ENCODE measurements around the gene GLG1. TPM values are rescaled to one million over a fixed set of nuclear protein-coding genes. Genes with fewer than 3 reads are reported as not detected.

The GLG1 gene
- total and polyA plus RNA-seq, 4 donors = 22.2 to 71.5 (median 47.9) TPM

DNA sequence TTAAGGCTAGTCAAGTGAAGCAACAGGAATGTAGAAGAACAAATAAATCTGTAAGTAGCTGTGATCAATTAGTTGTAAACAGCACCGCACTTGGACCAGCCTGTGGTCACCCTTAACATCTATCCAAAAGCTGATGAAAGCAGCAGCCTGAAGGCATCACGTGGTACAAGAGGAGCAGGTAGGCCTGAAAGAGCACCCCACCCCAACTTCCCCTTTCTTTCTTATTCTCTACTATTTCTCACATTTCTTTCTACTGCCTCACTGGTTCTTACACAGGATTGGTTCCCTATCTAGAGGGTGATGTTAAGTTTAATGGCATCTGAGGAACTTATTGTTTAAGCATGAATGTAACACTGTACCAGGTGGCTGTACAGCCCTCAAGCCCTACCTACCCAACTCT is 143.0 kb downstream of the GLG1 start:
- Histone ChIP-seq H3K9me3 (ENCODE audit: control insufficient read depth in 4 of 4, low read length in 3 of 4) (no peaks in the 10 kb centered on the region), H3K4me1 (ENCODE audit: control insufficient read depth in 4 of 4, insufficient read depth in 4 of 4, low read length in 3 of 4) (no peaks in the 10 kb centered on the region), H3K27me3 (ENCODE audit: control insufficient read depth in 4 of 4, insufficient read depth in 4 of 4, low read length in 3 of 4) (no peaks in the 10 kb centered on the region), H3K27ac (ENCODE audit: low read depth in 1 of 2, low read length in 2 of 2) (no peak overlapping the region), H3K9ac (ENCODE audit: low read depth in 1 of 2, low read length in 2 of 2) (no peak overlapping the region), H3K4me3 (ENCODE audit: low read depth in 1 of 3, low read length in 3 of 3) (no peak overlapping the region), H3K36me3 (ENCODE audit: control insufficient read depth in 4 of 4, insufficient read depth in 3 of 4, low read depth in 1 of 4, low read length in 3 of 4) (peaks cover 15 to 84% (median 61%) of the 10 kb centered on the region in 4 donors)
- TF ChIP-seq, protein P1, sequence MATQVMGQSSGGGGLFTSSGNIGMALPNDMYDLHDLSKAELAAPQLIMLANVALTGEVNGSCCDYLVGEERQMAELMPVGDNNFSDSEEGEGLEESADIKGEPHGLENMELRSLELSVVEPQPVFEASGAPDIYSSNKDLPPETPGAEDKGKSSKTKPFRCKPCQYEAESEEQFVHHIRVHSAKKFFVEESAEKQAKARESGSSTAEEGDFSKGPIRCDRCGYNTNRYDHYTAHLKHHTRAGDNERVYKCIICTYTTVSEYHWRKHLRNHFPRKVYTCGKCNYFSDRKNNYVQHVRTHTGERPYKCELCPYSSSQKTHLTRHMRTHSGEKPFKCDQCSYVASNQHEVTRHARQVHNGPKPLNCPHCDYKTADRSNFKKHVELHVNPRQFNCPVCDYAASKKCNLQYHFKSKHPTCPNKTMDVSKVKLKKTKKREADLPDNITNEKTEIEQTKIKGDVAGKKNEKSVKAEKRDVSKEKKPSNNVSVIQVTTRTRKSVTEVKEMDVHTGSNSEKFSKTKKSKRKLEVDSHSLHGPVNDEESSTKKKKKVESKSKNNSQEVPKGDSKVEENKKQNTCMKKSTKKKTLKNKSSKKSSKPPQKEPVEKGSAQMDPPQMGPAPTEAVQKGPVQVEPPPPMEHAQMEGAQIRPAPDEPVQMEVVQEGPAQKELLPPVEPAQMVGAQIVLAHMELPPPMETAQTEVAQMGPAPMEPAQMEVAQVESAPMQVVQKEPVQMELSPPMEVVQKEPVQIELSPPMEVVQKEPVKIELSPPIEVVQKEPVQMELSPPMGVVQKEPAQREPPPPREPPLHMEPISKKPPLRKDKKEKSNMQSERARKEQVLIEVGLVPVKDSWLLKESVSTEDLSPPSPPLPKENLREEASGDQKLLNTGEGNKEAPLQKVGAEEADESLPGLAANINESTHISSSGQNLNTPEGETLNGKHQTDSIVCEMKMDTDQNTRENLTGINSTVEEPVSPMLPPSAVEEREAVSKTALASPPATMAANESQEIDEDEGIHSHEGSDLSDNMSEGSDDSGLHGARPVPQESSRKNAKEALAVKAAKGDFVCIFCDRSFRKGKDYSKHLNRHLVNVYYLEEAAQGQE (IDR thresholded peaks at IDR 0.05) = no peak
- TF ChIP-seq HNF4A (conservative IDR thresholded peaks at IDR 0.05) = no peak
- TF ChIP-seq RXRA (IDR thresholded peaks at IDR 0.05) = no peak
- TF ChIP-seq, protein P2, sequence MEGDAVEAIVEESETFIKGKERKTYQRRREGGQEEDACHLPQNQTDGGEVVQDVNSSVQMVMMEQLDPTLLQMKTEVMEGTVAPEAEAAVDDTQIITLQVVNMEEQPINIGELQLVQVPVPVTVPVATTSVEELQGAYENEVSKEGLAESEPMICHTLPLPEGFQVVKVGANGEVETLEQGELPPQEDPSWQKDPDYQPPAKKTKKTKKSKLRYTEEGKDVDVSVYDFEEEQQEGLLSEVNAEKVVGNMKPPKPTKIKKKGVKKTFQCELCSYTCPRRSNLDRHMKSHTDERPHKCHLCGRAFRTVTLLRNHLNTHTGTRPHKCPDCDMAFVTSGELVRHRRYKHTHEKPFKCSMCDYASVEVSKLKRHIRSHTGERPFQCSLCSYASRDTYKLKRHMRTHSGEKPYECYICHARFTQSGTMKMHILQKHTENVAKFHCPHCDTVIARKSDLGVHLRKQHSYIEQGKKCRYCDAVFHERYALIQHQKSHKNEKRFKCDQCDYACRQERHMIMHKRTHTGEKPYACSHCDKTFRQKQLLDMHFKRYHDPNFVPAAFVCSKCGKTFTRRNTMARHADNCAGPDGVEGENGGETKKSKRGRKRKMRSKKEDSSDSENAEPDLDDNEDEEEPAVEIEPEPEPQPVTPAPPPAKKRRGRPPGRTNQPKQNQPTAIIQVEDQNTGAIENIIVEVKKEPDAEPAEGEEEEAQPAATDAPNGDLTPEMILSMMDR (IDR thresholded peaks at IDR 0.05; ENCODE audit: low read depth, low read length, missing input control) = no peak
- TF ChIP-seq EGR1 (IDR thresholded peaks at IDR 0.05; ENCODE audit: low read depth in 2 of 2) = no peak
- TF ChIP-seq HNF4G (IDR thresholded peaks at IDR 0.05) = no peak
- TF ChIP-seq GABPA (IDR thresholded peaks at IDR 0.05 in 1 of 2, conservative IDR thresholded peaks at IDR 0.05 in 1 of 2) = no peak
- TF ChIP-seq TAF1 (conservative IDR thresholded peaks at IDR 0.05) = no peak
- TF ChIP-seq SP1 (IDR thresholded peaks at IDR 0.05) = no peak
- TF ChIP-seq, protein P3, sequence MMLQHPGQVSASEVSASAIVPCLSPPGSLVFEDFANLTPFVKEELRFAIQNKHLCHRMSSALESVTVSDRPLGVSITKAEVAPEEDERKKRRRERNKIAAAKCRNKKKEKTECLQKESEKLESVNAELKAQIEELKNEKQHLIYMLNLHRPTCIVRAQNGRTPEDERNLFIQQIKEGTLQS (IDR thresholded peaks at IDR 0.05) = no peak
- TF ChIP-seq YY1 (IDR thresholded peaks at IDR 0.05) = no peak
- no peak for TF ChIP-seq JUND (IDR thresholded peaks at IDR 0.05)
- WGBS = 98% methylated on average over 2 of the region's 2 CpGs
- no peak for DNase-seq (ENCODE audit: low spot score)

DNA sequence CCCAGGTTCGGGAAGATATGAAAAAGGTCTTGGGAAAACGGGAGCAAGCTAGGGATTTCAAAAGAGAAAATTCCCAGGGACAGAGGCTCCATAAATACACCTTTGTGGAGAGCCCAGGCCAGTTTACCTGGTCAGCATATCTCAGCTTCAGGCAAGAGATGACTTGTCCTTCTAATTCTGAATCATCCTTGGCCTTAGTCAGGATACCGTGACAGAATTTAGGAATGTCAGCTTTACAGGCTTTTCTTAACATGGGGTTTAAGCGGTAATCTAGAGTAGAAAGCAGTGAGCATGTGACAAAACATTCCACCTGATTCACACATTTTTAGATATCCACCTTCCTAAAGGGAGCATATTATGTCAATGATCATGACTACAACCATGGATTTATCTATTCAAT is 144.6 kb downstream of the GLG1 start:
- 98% methylated on average over 4 of the region's 4 CpGs for WGBS
- Histone ChIP-seq H3K27ac (ENCODE audit: low read depth in 1 of 2, low read length in 2 of 2) (no peak overlapping the region), H3K36me3 (ENCODE audit: control insufficient read depth in 4 of 4, insufficient read depth in 3 of 4, low read depth in 1 of 4, low read length in 3 of 4) (peaks cover 12 to 84% (median 60%) of the 10 kb centered on the region in 4 donors), H3K9ac (ENCODE audit: low read depth in 1 of 2, low read length in 2 of 2) (no peak overlapping the region), H3K9me3 (ENCODE audit: control insufficient read depth in 4 of 4, low read length in 3 of 4) (no peaks in the 10 kb centered on the region), H3K27me3 (ENCODE audit: control insufficient read depth in 4 of 4, insufficient read depth in 4 of 4, low read length in 3 of 4) (no peaks in the 10 kb centered on the region), H3K4me3 (ENCODE audit: low read depth in 1 of 3, low read length in 3 of 3) (no peak overlapping the region), H3K4me1 (ENCODE audit: control insufficient read depth in 4 of 4, insufficient read depth in 4 of 4, low read length in 3 of 4) (no peaks in the 10 kb centered on the region)
- TF ChIP-seq HNF4A (conservative IDR thresholded peaks at IDR 0.05) = no peak
- DNase-seq (ENCODE audit: low spot score) = no peak

DNA sequence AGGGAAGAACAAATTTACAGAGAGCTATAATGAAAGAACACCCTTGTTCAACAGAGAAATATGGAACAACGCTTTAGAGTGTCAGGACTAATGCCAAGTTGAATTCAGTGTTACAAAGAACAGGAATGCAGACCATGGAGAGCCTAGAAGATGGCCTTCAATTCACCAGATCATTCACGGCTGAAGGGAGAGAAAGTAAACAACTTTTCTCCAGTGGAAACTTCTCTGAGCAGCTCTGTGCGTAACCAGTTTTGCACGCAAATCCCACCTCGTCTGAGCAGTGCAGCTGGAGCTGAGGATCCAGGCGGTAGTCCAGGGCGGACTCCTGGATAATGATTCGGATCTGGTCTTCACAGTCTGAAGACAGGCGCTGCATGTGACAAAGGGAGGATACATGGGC is 145.1 kb downstream of the GLG1 start:
- no peaks in the 10 kb centered on the region for H3K27me3 ChIP-seq (ENCODE audit: control insufficient read depth in 4 of 4, insufficient read depth in 4 of 4, low read length in 3 of 4)
- WGBS = 95% methylated on average over 9 of the region's 9 CpGs
- no peak overlapping the region for H3K27ac ChIP-seq (ENCODE audit: low read depth in 1 of 2, low read length in 2 of 2)
- DNase-seq (ENCODE audit: low spot score) = no peak
- H3K9me3 ChIP-seq (ENCODE audit: control insufficient read depth in 4 of 4, low read length in 3 of 4) = no peaks in the 10 kb centered on the region
- H3K9ac ChIP-seq (ENCODE audit: low read depth in 1 of 2, low read length in 2 of 2) = no peak overlapping the region
- TF ChIP-seq YY1 (IDR thresholded peaks at IDR 0.05) (no peak), FOXA2 (IDR thresholded peaks at IDR 0.05) (no peak), RAD21 (IDR thresholded peaks at IDR 0.05) (no peak), JUND (IDR thresholded peaks at IDR 0.05) (no peak)
- TF ChIP-seq, protein P4, sequence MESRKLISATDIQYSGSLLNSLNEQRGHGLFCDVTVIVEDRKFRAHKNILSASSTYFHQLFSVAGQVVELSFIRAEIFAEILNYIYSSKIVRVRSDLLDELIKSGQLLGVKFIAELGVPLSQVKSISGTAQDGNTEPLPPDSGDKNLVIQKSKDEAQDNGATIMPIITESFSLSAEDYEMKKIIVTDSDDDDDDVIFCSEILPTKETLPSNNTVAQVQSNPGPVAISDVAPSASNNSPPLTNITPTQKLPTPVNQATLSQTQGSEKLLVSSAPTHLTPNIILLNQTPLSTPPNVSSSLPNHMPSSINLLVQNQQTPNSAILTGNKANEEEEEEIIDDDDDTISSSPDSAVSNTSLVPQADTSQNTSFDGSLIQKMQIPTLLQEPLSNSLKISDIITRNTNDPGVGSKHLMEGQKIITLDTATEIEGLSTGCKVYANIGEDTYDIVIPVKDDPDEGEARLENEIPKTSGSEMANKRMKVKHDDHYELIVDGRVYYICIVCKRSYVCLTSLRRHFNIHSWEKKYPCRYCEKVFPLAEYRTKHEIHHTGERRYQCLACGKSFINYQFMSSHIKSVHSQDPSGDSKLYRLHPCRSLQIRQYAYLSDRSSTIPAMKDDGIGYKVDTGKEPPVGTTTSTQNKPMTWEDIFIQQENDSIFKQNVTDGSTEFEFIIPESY (IDR thresholded peaks at IDR 0.05) = no peak
- TF ChIP-seq, protein P3 (IDR thresholded peaks at IDR 0.05) = no peak
- TF ChIP-seq, protein P2 (IDR thresholded peaks at IDR 0.05; ENCODE audit: low read depth, low read length, missing input control) = no peak
- TF ChIP-seq, protein P5, sequence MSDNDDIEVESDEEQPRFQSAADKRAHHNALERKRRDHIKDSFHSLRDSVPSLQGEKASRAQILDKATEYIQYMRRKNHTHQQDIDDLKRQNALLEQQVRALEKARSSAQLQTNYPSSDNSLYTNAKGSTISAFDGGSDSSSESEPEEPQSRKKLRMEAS (IDR thresholded peaks at IDR 0.05) = no peak
- H3K36me3 ChIP-seq (ENCODE audit: control insufficient read depth in 4 of 4, insufficient read depth in 3 of 4, low read depth in 1 of 4, low read length in 3 of 4) = peaks cover 12 to 84% (median 60%) of the 10 kb centered on the region in 4 donors
- no peak overlapping the region for H3K4me3 ChIP-seq (ENCODE audit: low read depth in 1 of 3, low read length in 3 of 3)
- no peaks in the 10 kb centered on the region for H3K4me1 ChIP-seq (ENCODE audit: control insufficient read depth in 4 of 4, insufficient read depth in 4 of 4, low read length in 3 of 4)
